Measurements from ENCODE around the gene SLFN13.
"Not testable (repeated sequence)": the region's sequence is repeated elsewhere in the genome, so short reads cannot be mapped to it uniquely, and the experiment has no call there.

SLFN13 gene, protein sequence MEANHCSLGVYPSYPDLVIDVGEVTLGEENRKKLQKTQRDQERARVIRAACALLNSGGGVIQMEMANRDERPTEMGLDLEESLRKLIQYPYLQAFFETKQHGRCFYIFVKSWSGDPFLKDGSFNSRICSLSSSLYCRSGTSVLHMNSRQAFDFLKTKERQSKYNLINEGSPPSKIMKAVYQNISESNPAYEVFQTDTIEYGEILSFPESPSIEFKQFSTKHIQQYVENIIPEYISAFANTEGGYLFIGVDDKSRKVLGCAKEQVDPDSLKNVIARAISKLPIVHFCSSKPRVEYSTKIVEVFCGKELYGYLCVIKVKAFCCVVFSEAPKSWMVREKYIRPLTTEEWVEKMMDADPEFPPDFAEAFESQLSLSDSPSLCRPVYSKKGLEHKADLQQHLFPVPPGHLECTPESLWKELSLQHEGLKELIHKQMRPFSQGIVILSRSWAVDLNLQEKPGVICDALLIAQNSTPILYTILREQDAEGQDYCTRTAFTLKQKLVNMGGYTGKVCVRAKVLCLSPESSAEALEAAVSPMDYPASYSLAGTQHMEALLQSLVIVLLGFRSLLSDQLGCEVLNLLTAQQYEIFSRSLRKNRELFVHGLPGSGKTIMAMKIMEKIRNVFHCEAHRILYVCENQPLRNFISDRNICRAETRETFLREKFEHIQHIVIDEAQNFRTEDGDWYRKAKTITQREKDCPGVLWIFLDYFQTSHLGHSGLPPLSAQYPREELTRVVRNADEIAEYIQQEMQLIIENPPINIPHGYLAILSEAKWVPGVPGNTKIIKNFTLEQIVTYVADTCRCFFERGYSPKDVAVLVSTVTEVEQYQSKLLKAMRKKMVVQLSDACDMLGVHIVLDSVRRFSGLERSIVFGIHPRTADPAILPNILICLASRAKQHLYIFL

DNA sequence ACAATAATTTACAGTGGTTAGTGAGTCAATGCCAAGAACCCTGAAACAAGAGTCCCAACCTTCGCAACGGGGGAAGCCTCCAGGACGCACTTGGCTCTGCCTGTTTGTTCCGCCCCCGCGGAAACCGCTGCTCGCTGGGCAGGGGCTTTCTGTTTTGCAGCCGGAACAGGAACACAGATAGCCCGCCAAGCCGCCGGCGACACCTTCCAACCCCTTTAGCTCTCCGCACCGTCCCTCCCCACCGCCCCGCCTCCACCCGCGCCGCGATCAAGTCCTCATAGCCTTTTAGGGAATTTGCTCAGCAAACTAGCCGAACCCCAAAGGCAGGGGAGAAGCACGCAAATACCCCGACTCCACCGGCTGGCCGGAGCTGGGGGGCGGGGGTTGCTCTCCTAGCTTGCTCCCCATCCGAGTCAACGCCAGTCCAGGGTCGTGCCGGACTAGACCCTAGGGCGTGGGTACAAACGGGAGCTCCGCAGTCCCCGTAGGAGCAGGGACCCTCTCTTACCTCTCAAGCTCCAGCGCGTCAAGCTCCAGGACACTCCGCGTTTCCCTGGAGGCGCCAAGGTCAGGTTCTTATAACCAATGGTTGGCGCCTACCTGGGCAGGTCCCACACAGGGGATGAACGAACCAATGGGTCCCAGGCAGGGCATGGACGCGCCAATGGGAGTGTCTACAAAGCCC lies at the start of gene SLFN13:
Gene SLFN13 (minus strand): TSS at position 553 of the 685 bp plus-strand sequence. CDS start 3,086 bp downstream, outside the sequence.
- peak in 1 of 2 donors; percentile 7 for DNase-seq

DNA sequence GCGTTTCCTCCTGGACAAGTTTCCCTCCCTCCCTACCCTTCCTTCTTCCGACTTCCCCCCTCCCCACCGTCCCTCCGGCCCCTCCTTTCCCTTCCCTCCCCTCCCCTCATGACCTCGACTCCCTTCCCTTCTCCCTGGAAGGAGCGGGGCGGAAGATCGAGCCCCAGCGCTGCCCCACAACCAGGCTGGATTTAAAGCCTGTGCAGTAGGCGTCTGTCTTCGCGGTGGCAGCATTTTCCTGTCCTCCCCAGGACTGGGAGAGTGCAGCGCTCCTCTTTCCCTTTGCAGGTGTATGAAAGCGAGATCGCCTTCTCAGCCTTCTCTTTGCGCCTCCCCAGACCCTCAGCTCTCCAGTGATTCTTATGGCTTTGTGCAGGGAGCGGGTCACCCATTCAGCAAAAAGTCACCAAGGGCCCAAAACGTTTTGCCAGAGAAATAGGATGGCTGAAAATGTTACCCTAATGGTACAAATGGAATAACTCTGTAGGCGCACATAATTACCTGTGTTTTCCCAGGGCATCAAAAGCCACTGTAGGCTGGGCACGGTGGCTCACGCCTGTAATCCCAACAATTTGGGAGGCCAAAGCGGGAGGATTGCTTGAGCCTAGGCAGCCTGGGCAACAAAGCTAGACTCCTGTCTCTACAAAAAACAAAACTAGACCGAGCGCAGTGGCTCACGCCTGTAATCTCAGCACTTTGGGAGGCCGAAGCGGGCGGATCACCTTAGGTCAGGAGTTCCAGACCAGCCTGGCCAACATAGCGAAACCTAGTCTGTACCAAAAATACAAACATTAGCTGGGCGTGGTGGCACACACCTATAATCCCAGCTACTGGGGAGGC lies 48.1 kb upstream of the SLFN13 start:
- no peak for DNase-seq

GRCh38 chr17:35493040-35493439 lies 44.5 kb upstream of the SLFN13 start:
- DNase-seq: no peak

GRCh38 chr17:35491417-35491816 lies 42.9 kb upstream of the SLFN13 start:
- DNase-seq: no peak

- no peak for DNase-seq
Measured at GRCh38 chr17:35489944-35490343, 41.4 kb upstream of the SLFN13 start.

DNA sequence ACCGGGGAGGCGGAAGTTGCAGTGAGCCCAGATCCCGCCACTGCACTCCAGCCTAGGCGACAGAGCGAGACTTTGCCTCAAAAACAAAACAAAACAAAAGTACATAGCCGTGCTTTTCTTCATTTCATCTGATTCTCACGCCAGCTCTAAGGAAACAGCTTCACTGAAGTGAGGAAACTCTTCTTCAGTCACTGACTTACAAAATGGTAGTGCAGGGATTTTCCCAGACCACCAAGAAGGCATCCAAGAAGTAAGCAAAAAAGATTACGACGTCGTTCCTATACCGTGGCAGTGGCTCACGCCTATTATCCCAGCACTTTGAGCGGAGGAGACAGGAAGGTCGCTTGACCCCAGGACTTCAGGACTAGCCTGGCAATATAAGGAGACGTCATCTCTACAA lies 40.4 kb upstream of the SLFN13 start:
- no peak for DNase-seq

GRCh38 chr17:35486920-35487732 lies 38.6 kb upstream of the SLFN13 start:
- no peak for DNase-seq

GRCh38 chr17:35479271-35479670 lies 30.7 kb upstream of the SLFN13 start:
- no peak for DNase-seq

DNA sequence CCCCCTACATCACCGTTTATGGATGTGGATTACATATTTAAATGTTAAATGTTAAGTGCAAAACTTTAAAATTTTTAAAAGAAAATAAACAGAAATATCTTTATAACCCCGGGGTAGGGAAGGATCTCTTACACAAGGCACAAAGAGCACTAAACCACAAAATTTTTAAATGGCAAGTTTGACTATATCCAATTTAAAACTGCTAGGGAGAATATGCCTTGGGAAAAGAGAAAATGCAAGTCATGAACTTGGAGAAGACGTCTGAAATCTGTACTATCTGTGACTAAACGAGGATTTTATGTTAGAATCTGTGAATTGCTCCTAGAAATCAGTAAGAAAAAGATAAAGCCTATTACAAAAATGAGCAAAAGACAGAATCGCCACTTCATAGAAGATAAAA lies 28.7 kb upstream of the SLFN13 start:
- DNase-seq: no peak

- no peak for DNase-seq
Measured at GRCh38 chr17:35476283-35476820, 27.8 kb upstream of the SLFN13 start.

DNA sequence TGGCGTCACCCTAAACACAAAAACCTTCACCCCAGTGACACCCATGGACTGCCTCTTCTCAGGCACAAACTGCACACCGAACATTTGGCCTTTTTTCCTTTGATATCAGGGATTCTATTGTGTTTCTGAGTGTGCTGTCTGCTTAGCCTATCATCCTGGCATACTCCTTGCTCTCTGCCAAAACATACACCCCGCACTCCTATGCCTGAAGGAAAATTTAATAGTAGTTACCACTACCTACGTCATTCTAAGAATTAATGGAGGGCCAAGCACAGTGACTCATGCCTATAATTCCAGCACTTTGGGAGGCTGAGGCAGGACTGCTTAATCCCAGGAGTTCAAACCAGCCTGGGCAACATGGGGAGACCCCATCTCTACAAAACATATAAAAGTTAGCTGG lies 19.9 kb upstream of the SLFN13 start:
- DNase-seq: no peak

DNA sequence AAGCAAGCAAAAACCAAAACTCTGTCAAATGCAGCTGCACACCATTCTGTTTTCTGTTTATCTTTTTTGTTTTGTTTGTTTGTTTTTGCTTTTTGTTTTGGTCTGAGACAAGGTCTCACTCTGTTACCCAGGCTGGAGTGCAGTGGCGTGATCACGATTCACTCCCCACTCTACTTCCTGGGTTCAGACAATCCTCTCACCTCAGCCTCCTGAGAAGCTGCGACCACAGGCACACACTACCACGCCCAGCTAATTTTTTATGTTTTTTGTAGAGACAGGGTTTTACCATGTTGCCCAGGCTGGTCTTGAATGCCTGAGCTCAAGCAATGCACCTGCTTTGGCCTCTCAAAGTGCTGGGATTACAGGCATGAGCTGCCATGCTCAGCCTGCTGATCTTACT lies 19.3 kb upstream of the SLFN13 start:
- no peak for DNase-seq

GRCh38 chr17:35460354-35460851 lies 11.8 kb upstream of the SLFN13 start:
- DNase-seq: no peak

- DNase-seq: not testable (repeated sequence)
Measured at GRCh38 chr17:35454035-35454434, 5.5 kb upstream of the SLFN13 start.

GRCh38 chr17:35453171-35453570 lies 4.6 kb upstream of the SLFN13 start:
- DNase-seq: no peak

GRCh38 chr17:35449371-35449931 lies 885 bp upstream of the SLFN13 start:
- DNase-seq: no peak

DNA sequence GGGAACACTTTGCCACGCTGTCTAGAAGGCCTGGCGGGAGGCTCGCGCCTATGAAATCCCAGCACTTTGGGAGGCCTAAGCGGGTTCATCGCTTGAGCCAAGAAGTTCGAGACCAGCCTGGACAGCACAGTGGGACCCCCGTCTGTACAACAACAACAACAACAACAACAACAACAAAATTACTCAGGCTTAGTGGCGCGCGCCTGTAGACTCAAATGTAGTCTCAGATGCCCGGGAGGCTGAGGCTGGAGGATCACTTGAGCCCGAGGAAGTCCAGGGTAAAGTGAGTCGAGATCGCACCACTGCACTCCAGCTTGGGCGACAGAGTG lies 297 bp upstream of the SLFN13 start:
- no peak for DNase-seq

GRCh38 chr17:35447499-35447898 lies 1.1 kb downstream of the SLFN13 start:
- no peak for DNase-seq

- no peak for DNase-seq
Measured at GRCh38 chr17:35438433-35438832, 10.1 kb downstream of the SLFN13 start.

DNA sequence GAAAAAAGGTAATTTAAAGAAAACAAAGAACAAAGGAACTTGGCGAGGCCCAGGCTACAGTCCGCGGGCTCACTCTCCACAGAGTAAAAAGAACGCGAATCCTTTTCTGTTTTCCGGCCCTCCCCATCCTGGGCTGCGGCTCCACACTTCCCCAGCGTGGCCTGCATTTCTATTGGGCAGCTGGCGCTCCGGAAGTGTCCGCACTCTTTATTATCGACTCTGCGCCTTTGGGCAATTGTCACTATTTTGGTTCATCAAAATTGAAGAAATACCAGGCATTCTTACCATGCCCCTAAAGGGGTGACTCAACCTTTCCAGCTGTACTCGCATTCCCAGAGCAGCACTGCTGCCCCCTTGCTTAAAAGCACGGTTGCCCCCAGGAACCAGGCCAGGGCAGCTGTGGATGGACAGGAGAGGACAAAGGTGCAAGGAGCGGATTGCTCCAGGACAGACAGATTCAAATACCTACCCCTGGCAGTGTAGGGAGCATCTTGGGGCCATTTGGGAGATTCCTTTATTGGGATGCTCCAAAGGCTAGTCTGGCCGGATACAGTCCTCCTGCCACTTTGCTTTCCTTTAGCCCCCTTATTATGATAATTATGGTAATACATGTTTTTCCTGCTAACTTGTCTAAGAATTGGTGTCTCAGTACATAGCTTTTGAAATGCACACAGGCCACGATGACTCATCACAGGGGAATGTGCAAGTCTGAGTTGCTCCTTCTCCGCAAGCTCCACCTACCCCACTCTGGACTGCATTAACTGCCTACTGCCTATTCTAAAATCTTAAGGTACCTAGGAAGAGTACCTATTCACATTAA lies 15.3 kb downstream of the SLFN13 start:
- DNase-seq: no peak

Data from hippocampal formation (tissue), 2 donors.